H9 (cell line): ENCODE measurements around the gene SRXN1. TPM values are rescaled to one million over a fixed set of nuclear protein-coding genes. Genes with fewer than 3 reads are reported as not detected.

Experiments
- DNase-seq: peaks from one replicate; pipeline ENCODE4 v3.0.0-alpha.2; 2017
- H2AFZ ChIP-seq: one replicate; pipeline ENCODE4 v1.6.1; 2013; ENCODE audit warnings: mild to moderate bottlenecking, low read length, control low read depth, moderate library complexity
- H2AK5ac ChIP-seq: 2 replicates; pipeline ENCODE4 v1.6.1; 2013; ENCODE audit warnings: low read length, control low read depth, mixed read lengths; ENCODE audit not compliant: insufficient read length
- H2BK120ac ChIP-seq: one replicate; pipeline ENCODE4 v1.6.1; 2013; ENCODE audit warnings: low read depth, mild to moderate bottlenecking, low read length, control low read depth, inconsistent platforms; ENCODE audit not compliant: poor library complexity, severe bottlenecking
- H2BK12ac ChIP-seq: 2 replicates; pipeline ENCODE4 v1.6.1; 2013; ENCODE audit warnings: low read length, control low read depth, mixed read lengths, low read depth; ENCODE audit not compliant: insufficient read length
- H2BK15ac ChIP-seq: 2 replicates; pipeline ENCODE4 v1.6.1; 2013; ENCODE audit warnings: low read depth, low read length, control low read depth
- H2BK20ac ChIP-seq: one replicate; pipeline ENCODE4 v1.6.1; 2013; ENCODE audit warnings: low read depth, mild to moderate bottlenecking, low read length, control low read depth, inconsistent platforms; ENCODE audit not compliant: poor library complexity, severe bottlenecking
- H2BK5ac ChIP-seq: 2 replicates; pipeline ENCODE4 v1.6.1; 2013; ENCODE audit warnings: low read length, control low read depth, mixed read lengths; ENCODE audit not compliant: insufficient read length
- H3K14ac ChIP-seq: 2 replicates; pipeline ENCODE4 v1.6.1; 2013; ENCODE audit warnings: low read length, control low read depth; ENCODE audit not compliant: insufficient read depth
- H3K18ac ChIP-seq: 2 replicates; pipeline ENCODE4 v1.6.1; 2013; ENCODE audit warnings: low read depth, mild to moderate bottlenecking, mixed read lengths, low read length, control low read depth; ENCODE audit not compliant: insufficient read length
- H3K23ac ChIP-seq: 2 replicates; pipeline ENCODE4 v1.6.1; 2013; ENCODE audit warnings: low read length, control low read depth, mixed read lengths, low read depth; ENCODE audit not compliant: insufficient read length
- H3K23me2 ChIP-seq: 2 replicates; pipeline ENCODE4 v1.6.1; 2013; ENCODE audit warnings: low read depth, mild to moderate bottlenecking, mixed read lengths, low read length, control low read depth; ENCODE audit not compliant: insufficient read length, poor library complexity, severe bottlenecking
- H3K27ac ChIP-seq: 2 replicates; pipeline ENCODE4 v1.5.1; 2013; ENCODE audit warnings: low read length, control low read depth, mixed read lengths, low read depth; ENCODE audit not compliant: insufficient read length
- H3K27me3 ChIP-seq: 2 replicates; pipeline ENCODE4 v1.6.1; 2013; ENCODE audit warnings: low read length, control low read depth, inconsistent platforms; ENCODE audit not compliant: insufficient read depth
- H3K4ac ChIP-seq: 2 replicates; pipeline ENCODE4 v1.6.1; 2013; ENCODE audit warnings: low read depth, mild to moderate bottlenecking, control low read depth, inconsistent platforms, low read length, moderate library complexity
- H3K4me1 ChIP-seq: 2 replicates; pipeline ENCODE4 v1.6.1; 2013; ENCODE audit warnings: low read length, control low read depth, inconsistent platforms; ENCODE audit not compliant: insufficient read depth
- H3K4me2 ChIP-seq: 2 replicates; pipeline ENCODE4 v1.6.1; 2013; ENCODE audit warnings: low read length, control low read depth, mixed read lengths; ENCODE audit not compliant: insufficient read length, insufficient read depth
- H3K56ac ChIP-seq: 2 replicates; pipeline ENCODE4 v1.6.1; 2013; ENCODE audit warnings: low read depth, mild to moderate bottlenecking, mixed read lengths, low read length, control low read depth; ENCODE audit not compliant: insufficient read length
- H3K79me1 ChIP-seq: 2 replicates; pipeline ENCODE4 v1.6.1; 2013; ENCODE audit warnings: low read depth, mild to moderate bottlenecking, moderate library complexity, low read length, control low read depth, inconsistent platforms; ENCODE audit not compliant: insufficient read depth, poor library complexity, severe bottlenecking
- H3K79me2 ChIP-seq: 2 replicates; pipeline ENCODE4 v1.6.1; 2013; ENCODE audit warnings: low read length, control low read depth, inconsistent platforms; ENCODE audit not compliant: insufficient read depth
- H3K9ac ChIP-seq: 2 replicates; pipeline ENCODE4 v1.6.1; 2013; ENCODE audit warnings: low read length, control low read depth, mixed read lengths; ENCODE audit not compliant: insufficient read length; ENCODE audit errors: extremely low read depth
- H3K9me3 ChIP-seq: one replicate; pipeline ENCODE4 v1.6.1; 2013; ENCODE audit warnings: low read depth, low read length, inconsistent platforms; ENCODE audit not compliant: control insufficient read depth
- H3T11ph ChIP-seq: one replicate; pipeline ENCODE4 v1.6.1; 2013; ENCODE audit warnings: mild to moderate bottlenecking, low read length, control low read depth, inconsistent platforms
- H4K20me1 ChIP-seq: one replicate; pipeline ENCODE4 v1.6.1; 2013; ENCODE audit not compliant: control insufficient read depth, insufficient read length, insufficient read depth
- H4K5ac ChIP-seq: 2 replicates; pipeline ENCODE4 v1.6.1; 2013; ENCODE audit warnings: low read depth, mild to moderate bottlenecking, mixed read lengths, low read length, control low read depth; ENCODE audit not compliant: insufficient read length
- H4K8ac ChIP-seq: replicated peaks from 2 replicates; pipeline ENCODE4 v1.6.1; 2013; ENCODE audit warnings: low read length, control low read depth, mixed read lengths, low read depth; ENCODE audit not compliant: insufficient read length
- H4K91ac ChIP-seq: 2 replicates; pipeline ENCODE4 v1.6.1; 2013; ENCODE audit warnings: low read depth, mild to moderate bottlenecking, moderate library complexity, mixed read lengths, low read length, control low read depth; ENCODE audit not compliant: insufficient read length
- H3K27ac Mint-ChIP-seq, 3 experiments: 2 replicates in 2 of 3; 3 replicates in 1 of 3; pipeline ENCODE4 v1.8.0; 2020 to 2021; ENCODE audit warnings: mixed read lengths in 3 of 3, mild to moderate bottlenecking in 1 of 3, moderate library complexity in 1 of 3
- H3K27me3 Mint-ChIP-seq: 2 replicates; pipeline ENCODE4 v1.8.0; 2021; ENCODE audit warnings: low read depth, mild to moderate bottlenecking, moderate library complexity, mixed read lengths
- H3K36me3 Mint-ChIP-seq, 3 experiments: 2 replicates in 2 of 3; 3 replicates in 1 of 3; pipeline ENCODE4 v1.8.0; 2020 to 2021; ENCODE audit warnings: low read depth in 3 of 3, mixed read lengths in 3 of 3; ENCODE audit not compliant: insufficient read depth in 1 of 3
- H3K4me1 Mint-ChIP-seq, 2 experiments: 2 replicates each; pipeline ENCODE4 v1.8.0; 2020; ENCODE audit warnings: mixed read lengths in 2 of 2
- H3K4me3 Mint-ChIP-seq, 2 experiments: 2 replicates in 1 of 2; 3 replicates in 1 of 2; pipeline ENCODE4 v1.8.0; 2020 to 2021; ENCODE audit warnings: mild to moderate bottlenecking in 2 of 2, mixed read lengths in 2 of 2, moderate library complexity in 1 of 2
- H3K9me3 Mint-ChIP-seq, 2 experiments: 2 replicates in 1 of 2; 3 replicates in 1 of 2; pipeline ENCODE4 v1.8.0; 2020; ENCODE audit warnings: mild to moderate bottlenecking in 2 of 2, mixed read lengths in 2 of 2, moderate library complexity in 1 of 2
- WGBS: extraction: QIAGEN DNeasy Blood & Tissue Kit; methylation state at CpG from one replicate; pipeline ENCODE4 v1.1.7; 2013; ENCODE audit warnings: missing lambda C conversion rate, low lambda C conversion rate, mixed read lengths; ENCODE audit not compliant: insufficient read length; ENCODE audit errors: extremely low coverage; 5-methylcytosine and 5-hydroxymethylcytosine counted together
- total RNA-seq: library from RNA; stranded (reverse); gene quantifications from 2 replicates; pipeline ENCODE4 v1.2.1, GENCODE V29; 2021
- TF ChIP-seq, protein P1 (sequence below): fragments of 200-600 bp; sonication (generic); conservative IDR thresholded peaks from 3 replicates; pipeline ENCODE4 v1.8.0; 2021; ENCODE audit warnings: antibody characterized with exemption, mild to moderate bottlenecking

The SRXN1 gene
- total RNA-seq, 1 experiment from 2014 or later, result 25.7 TPM

DNA sequence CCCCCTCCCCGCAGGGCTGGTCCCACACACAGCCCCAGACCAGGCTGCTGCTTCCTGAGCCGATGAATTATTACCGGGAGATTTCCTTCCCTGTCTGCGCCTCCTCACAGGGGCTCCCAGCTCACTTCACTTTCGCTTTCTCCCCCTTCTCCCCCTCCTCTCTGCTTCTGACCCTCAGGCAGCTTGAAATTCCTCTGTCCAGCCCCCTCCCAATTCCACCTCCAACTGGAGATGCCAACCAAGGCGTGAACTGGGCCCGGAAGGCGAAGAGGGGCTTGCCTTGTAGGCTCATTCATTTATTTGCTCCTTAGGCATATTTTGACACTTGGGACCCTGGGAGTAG lies 41.2 kb downstream of the SRXN1 start:
- no peak overlapping the region for H2AK5ac ChIP-seq
- no peak overlapping the region for H2BK15ac ChIP-seq
- H3K9me3 ChIP-seq, result no peaks in the 10 kb centered on the region
- Mint-ChIP-seq H3K9me3 (no peaks in the 10 kb centered on the region), H3K4me1 (peaks cover 7 to 37% of the 10 kb centered on the region in 2 experiments), H3K27ac (no peak overlapping the region), H3K27me3 (peaks cover 54% of the 10 kb centered on the region), H3K4me3 (no peak overlapping the region), H3K36me3 (0 out of 7 replicates have a peak, but pooled peaks cover 0 to 2% (median 0%) of the 10 kb centered on the region in 3 experiments)
- H2AFZ ChIP-seq, result no peak overlapping the region
- H4K20me1 ChIP-seq, result peaks cover 3% of the 10 kb centered on the region
- H3K23me2 ChIP-seq, result peaks cover 8% of the 10 kb centered on the region
- H2BK20ac ChIP-seq, result no peak overlapping the region
- no peak overlapping the region for H3T11ph ChIP-seq
- no peak overlapping the region for H2BK5ac ChIP-seq
- no peak overlapping the region for H4K8ac ChIP-seq
- H2BK120ac ChIP-seq, result no peak overlapping the region
- no peaks in the 10 kb centered on the region for H3K79me1 ChIP-seq
- no peak overlapping the region for H2BK12ac ChIP-seq
- TF ChIP-seq, protein P1, sequence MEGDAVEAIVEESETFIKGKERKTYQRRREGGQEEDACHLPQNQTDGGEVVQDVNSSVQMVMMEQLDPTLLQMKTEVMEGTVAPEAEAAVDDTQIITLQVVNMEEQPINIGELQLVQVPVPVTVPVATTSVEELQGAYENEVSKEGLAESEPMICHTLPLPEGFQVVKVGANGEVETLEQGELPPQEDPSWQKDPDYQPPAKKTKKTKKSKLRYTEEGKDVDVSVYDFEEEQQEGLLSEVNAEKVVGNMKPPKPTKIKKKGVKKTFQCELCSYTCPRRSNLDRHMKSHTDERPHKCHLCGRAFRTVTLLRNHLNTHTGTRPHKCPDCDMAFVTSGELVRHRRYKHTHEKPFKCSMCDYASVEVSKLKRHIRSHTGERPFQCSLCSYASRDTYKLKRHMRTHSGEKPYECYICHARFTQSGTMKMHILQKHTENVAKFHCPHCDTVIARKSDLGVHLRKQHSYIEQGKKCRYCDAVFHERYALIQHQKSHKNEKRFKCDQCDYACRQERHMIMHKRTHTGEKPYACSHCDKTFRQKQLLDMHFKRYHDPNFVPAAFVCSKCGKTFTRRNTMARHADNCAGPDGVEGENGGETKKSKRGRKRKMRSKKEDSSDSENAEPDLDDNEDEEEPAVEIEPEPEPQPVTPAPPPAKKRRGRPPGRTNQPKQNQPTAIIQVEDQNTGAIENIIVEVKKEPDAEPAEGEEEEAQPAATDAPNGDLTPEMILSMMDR, result no peak
- peaks cover 12% of the 10 kb centered on the region; the same call in 1 of the 2 replicates for H3K27me3 ChIP-seq
- no peak overlapping the region for H3K4ac ChIP-seq
- H4K5ac ChIP-seq, result no peak overlapping the region
- no peak overlapping the region for H3K56ac ChIP-seq
- H3K4me1 ChIP-seq, result no peaks in the 10 kb centered on the region
- no peak overlapping the region for H3K18ac ChIP-seq
- no peak for DNase-seq
- H3K4me2 ChIP-seq, result no peak overlapping the region
- H3K9ac ChIP-seq, result no peak overlapping the region
- no CpG with 5 or more reads among the region's 8 CpGs for WGBS
- H3K79me2 ChIP-seq, result no peaks in the 10 kb centered on the region
- H3K14ac ChIP-seq, result no peak overlapping the region
- no peak overlapping the region for H4K91ac ChIP-seq
- no peak overlapping the region for H3K27ac ChIP-seq
- no peak overlapping the region for H3K23ac ChIP-seq
